ENCODE results near the gene DPP4. TPM values are rescaled to one million over a fixed set of nuclear protein-coding genes. Genes with fewer than 3 reads are reported as not detected.

Gene DPP4
- total RNA-seq, 1 experiment from 2014 or later: 2.8 TPM

- no peak overlapping the region for H3T11ph ChIP-seq (ENCODE audit: low read length)
- H2BK120ac ChIP-seq (ENCODE audit: low read depth, low read length, poor library complexity, severe bottlenecking): no peak overlapping the region
- H3K79me1 ChIP-seq (ENCODE audit: insufficient read depth, low read depth, low read length, poor library complexity, severe bottlenecking): no peaks in the 10 kb centered on the region
- H3K56ac ChIP-seq (ENCODE audit: insufficient read length, low read depth, low read length): no peak overlapping the region
- H4K8ac ChIP-seq (replicated peaks; ENCODE audit: insufficient read length, low read depth, low read length): no peak overlapping the region
- no peak overlapping the region for H3K4me2 ChIP-seq (ENCODE audit: insufficient read depth, insufficient read length, low read length)
- H2BK12ac ChIP-seq (ENCODE audit: insufficient read length, low read depth, low read length): no peak overlapping the region
- H3K9me3 ChIP-seq (ENCODE audit: control insufficient read depth, low read depth, low read length): no peaks in the 10 kb centered on the region
- H4K20me1 ChIP-seq (ENCODE audit: control insufficient read depth, insufficient read depth, insufficient read length): no peaks in the 10 kb centered on the region
- TF ChIP-seq CTCF (conservative IDR thresholded peaks at IDR 0.05): no peak
- H3K4me1 ChIP-seq (ENCODE audit: insufficient read depth, low read length): no peaks in the 10 kb centered on the region
- no peak overlapping the region for H2AFZ ChIP-seq (ENCODE audit: low read length)
- Mint-ChIP-seq H3K27me3 (ENCODE audit: low read depth) (no peaks in the 10 kb centered on the region), H3K27ac (no peak overlapping the region), H3K4me1 (no peaks in the 10 kb centered on the region), H3K36me3 (ENCODE audit: insufficient read depth in 1 of 3, low read depth in 3 of 3) (no peaks in the 10 kb centered on the region), H3K9me3 (no peaks in the 10 kb centered on the region), H3K4me3 (no peak overlapping the region)
- DNase-seq: no peak
- no peak overlapping the region for H3K14ac ChIP-seq (ENCODE audit: insufficient read depth, low read length)
- H2BK15ac ChIP-seq (ENCODE audit: low read depth, low read length): no peak overlapping the region
- no peak overlapping the region for H3K18ac ChIP-seq (ENCODE audit: insufficient read length, low read depth, low read length)
- H3K79me2 ChIP-seq (ENCODE audit: insufficient read depth, low read length): no peaks in the 10 kb centered on the region
- WGBS (ENCODE audit: extremely low coverage, insufficient read length, low lambda C conversion rate): no CpG with 5 or more reads among the region's 3 CpGs
- no peak overlapping the region for H3K23ac ChIP-seq (ENCODE audit: insufficient read length, low read depth, low read length)
- H2BK20ac ChIP-seq (ENCODE audit: low read depth, low read length, poor library complexity, severe bottlenecking): no peak overlapping the region
- no peak overlapping the region for H3K27ac ChIP-seq (ENCODE audit: insufficient read length, low read depth, low read length)
- H4K91ac ChIP-seq (ENCODE audit: insufficient read length, low read depth, low read length): no peak overlapping the region
- H3K9ac ChIP-seq (ENCODE audit: extremely low read depth, insufficient read length, low read length): no peak overlapping the region
- H3K27me3 ChIP-seq (ENCODE audit: insufficient read depth, low read length): no peaks in the 10 kb centered on the region
- no peak overlapping the region for H4K5ac ChIP-seq (ENCODE audit: insufficient read length, low read depth, low read length)
- H3K4ac ChIP-seq (ENCODE audit: low read depth, low read length): no peak overlapping the region
- H3K23me2 ChIP-seq (ENCODE audit: insufficient read length, low read depth, low read length, poor library complexity, severe bottlenecking): no peaks in the 10 kb centered on the region
- H2BK5ac ChIP-seq (ENCODE audit: insufficient read length, low read length): no peak overlapping the region
- H2AK5ac ChIP-seq (ENCODE audit: insufficient read length, low read length): no peak overlapping the region
Measured at GRCh38 chr2:161956738-161957137, 117.3 kb downstream of the DPP4 start.

Measured in H9 (cell line).